Measurements from ENCODE around the gene ZFYVE28. TPM values are rescaled to one million over a fixed set of nuclear protein-coding genes. Genes with fewer than 3 reads are reported as not detected.

Gene ZFYVE28
- total and polyA plus RNA-seq, 2 donors (not counting 1 experiment from before 2014, with no cell fraction given): 5.8 to 12.1 TPM

DNA sequence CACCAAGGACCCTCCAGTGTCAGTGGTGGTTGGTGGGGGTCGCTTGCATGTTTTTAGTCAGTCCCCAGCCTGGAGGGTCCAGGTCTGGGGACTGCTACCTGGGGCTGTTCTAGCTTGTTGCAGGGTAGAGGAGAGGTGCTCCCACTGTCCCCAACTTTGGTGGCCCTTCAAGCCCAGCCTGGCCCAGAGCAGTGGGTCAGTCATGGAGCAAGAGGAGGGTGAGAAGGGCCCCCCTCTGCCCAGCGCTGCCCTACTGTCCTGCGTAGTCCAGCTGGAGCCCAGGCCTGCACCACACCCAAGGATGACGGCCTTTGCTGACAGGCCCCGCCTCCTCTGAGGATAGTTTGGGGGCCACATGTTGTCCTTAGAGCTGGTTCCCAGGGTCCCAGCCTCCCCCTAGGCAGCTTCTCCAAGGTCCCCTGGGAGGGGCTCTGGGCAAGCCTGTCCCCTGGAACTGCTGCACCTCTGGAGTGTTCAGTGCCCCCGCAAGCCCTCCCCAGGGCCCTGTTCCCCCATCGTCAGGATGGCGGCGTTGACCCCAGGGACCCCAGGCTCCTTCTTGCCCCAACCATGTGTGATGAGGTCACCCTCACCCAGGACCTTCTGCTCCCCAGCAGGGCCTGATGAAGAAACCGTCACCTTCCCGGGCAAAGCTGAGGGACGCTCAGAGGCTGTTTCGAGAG is 7.1 kb upstream of the ZFYVE28 start:
- no peak overlapping the region for H3K4me2 ChIP-seq (replicated peaks; ENCODE audit: low read depth, low read length, poor library complexity, severe bottlenecking)
- H3K4me3 ChIP-seq (ENCODE audit: control extremely low read depth in 1 of 5, extremely low read depth in 1 of 5, insufficient read depth in 1 of 5, low read depth in 2 of 5, low read length in 4 of 5): no peak overlapping the region
- H3K9ac ChIP-seq (ENCODE audit: low read length): no peak overlapping the region
- peaks cover 5 to 8% of the 10 kb centered on the region in 2 donors for H3K4me1 ChIP-seq (ENCODE audit: control insufficient read depth in 2 of 2, insufficient read depth in 2 of 2, low read length in 2 of 2)
- DNase-seq: no peak
- no peak overlapping the region for H3K27ac ChIP-seq (ENCODE audit: low read length in 2 of 2)
- 97% methylated on average over 13 of the region's 13 CpGs for WGBS (ENCODE audit: insufficient coverage)
- H3K36me3 ChIP-seq (replicated peaks in 1 of 2; ENCODE audit: control extremely low read depth in 1 of 2, control insufficient read depth in 1 of 2, extremely low read depth in 1 of 2, insufficient read depth in 2 of 2, low read length in 1 of 2): no peaks in the 10 kb centered on the region
- Mint-ChIP-seq H3K4me1 (peaks cover 10% of the 10 kb centered on the region), H3K4me3 (no peak overlapping the region), H3K9me3 (ENCODE audit: insufficient read depth) (no peaks in the 10 kb centered on the region), H3K27ac (no peak overlapping the region), H3K27me3 (peaks cover 21% of the 10 kb centered on the region)
- ATAC-seq (ENCODE audit: low read depth): no peak
- no peaks in the 10 kb centered on the region for H3K79me2 ChIP-seq (ENCODE audit: control insufficient read depth, insufficient read depth, low read length)
- H4K20me1 ChIP-seq (ENCODE audit: control insufficient read depth, insufficient read depth, low read length, poor library complexity, severe bottlenecking): no peaks in the 10 kb centered on the region
- ChIA-PET POLR2A (no interaction called here), CTCF (no interaction called here)
- TF ChIP-seq, protein P1, sequence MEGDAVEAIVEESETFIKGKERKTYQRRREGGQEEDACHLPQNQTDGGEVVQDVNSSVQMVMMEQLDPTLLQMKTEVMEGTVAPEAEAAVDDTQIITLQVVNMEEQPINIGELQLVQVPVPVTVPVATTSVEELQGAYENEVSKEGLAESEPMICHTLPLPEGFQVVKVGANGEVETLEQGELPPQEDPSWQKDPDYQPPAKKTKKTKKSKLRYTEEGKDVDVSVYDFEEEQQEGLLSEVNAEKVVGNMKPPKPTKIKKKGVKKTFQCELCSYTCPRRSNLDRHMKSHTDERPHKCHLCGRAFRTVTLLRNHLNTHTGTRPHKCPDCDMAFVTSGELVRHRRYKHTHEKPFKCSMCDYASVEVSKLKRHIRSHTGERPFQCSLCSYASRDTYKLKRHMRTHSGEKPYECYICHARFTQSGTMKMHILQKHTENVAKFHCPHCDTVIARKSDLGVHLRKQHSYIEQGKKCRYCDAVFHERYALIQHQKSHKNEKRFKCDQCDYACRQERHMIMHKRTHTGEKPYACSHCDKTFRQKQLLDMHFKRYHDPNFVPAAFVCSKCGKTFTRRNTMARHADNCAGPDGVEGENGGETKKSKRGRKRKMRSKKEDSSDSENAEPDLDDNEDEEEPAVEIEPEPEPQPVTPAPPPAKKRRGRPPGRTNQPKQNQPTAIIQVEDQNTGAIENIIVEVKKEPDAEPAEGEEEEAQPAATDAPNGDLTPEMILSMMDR (IDR thresholded peaks at IDR 0.05): no peak
- TF ChIP-seq EZH2 (IDR thresholded peaks at IDR 0.05; ENCODE audit: borderline replicate concordance, insufficient read depth, low read depth, low read length, poor library complexity, severe bottlenecking): no peak
- H3K9me3 ChIP-seq (ENCODE audit: control extremely low read depth in 1 of 3, control insufficient read depth in 2 of 3, insufficient read depth in 1 of 3, low read length in 2 of 3): peaks cover 0 to 3% (median 0%) of the 10 kb centered on the region in 3 donors
- intact Hi-C loops (cut with micrococcal nuclease): no loop called here
- peaks cover 0 to 19% (median 9%) of the 10 kb centered on the region in 4 experiments for H3K27me3 ChIP-seq (replicated peaks in 1 of 4; ENCODE audit: control extremely low read depth in 1 of 4, control insufficient read depth in 3 of 4, insufficient read depth in 4 of 4, low read length in 3 of 4)
- no peak overlapping the region for H2AFZ ChIP-seq (ENCODE audit: insufficient read depth, low read depth, low read length, poor library complexity, severe bottlenecking)

DNA sequence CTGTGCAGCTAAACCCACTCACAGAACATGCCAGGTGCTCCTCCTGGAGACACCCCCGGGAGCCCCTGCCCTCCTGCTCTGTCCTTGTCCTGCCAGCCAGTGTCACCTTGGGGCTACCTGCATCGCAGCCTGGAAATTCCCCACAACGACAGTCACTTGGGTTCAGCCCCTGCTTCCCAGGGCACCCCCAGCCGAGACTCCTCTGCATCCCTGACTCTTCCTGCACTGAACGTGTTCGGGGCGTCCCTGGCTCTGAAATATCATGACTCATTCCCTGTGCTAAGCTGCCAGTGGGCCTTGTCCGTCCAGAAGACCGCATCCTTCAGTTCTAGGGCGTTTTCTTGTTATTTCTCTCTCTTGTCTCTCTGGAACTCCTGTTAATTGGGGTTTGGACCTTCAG is 6.1 kb upstream of the ZFYVE28 start:
- no peak for DNase-seq
- H3K36me3 ChIP-seq (replicated peaks in 1 of 2; ENCODE audit: control extremely low read depth in 1 of 2, control insufficient read depth in 1 of 2, extremely low read depth in 1 of 2, insufficient read depth in 2 of 2, low read length in 1 of 2): no peaks in the 10 kb centered on the region
- H3K4me3 ChIP-seq (ENCODE audit: control extremely low read depth in 1 of 5, extremely low read depth in 1 of 5, insufficient read depth in 1 of 5, low read depth in 2 of 5, low read length in 4 of 5): no peak overlapping the region
- H3K4me1 Mint-ChIP-seq: peaks cover 16% of the 10 kb centered on the region
- H3K27ac ChIP-seq (ENCODE audit: low read length in 2 of 2): no peak overlapping the region
- ATAC-seq (ENCODE audit: low read depth): no peak
- no peaks in the 10 kb centered on the region for H3K9me3 Mint-ChIP-seq (ENCODE audit: insufficient read depth)
- WGBS (ENCODE audit: insufficient coverage): 74% methylated on average over 10 of the region's 10 CpGs
- ChIA-PET CTCF (interaction anchor here (0.7 kb wide), 1 partner anchor 129 kb away, joined by 3 read pairs; no protein-coding TSS in a partner anchor), POLR2A (no interaction called here)
- peaks cover 0 to 28% (median 14%) of the 10 kb centered on the region in 4 experiments for H3K27me3 ChIP-seq (replicated peaks in 1 of 4; ENCODE audit: control extremely low read depth in 1 of 4, control insufficient read depth in 3 of 4, insufficient read depth in 4 of 4, low read length in 3 of 4)
- H3K4me1 ChIP-seq (ENCODE audit: control insufficient read depth in 2 of 2, insufficient read depth in 2 of 2, low read length in 2 of 2): peaks cover 7 to 9% of the 10 kb centered on the region in 2 donors
- peaks cover 0 to 3% (median 0%) of the 10 kb centered on the region in 3 donors for H3K9me3 ChIP-seq (ENCODE audit: control extremely low read depth in 1 of 3, control insufficient read depth in 2 of 3, insufficient read depth in 1 of 3, low read length in 2 of 3)
- H3K27me3 Mint-ChIP-seq: peaks cover 29% of the 10 kb centered on the region
- intact Hi-C loops (cut with micrococcal nuclease): no loop called here
- H3K27ac Mint-ChIP-seq: no peak overlapping the region
- no peak overlapping the region for H3K9ac ChIP-seq (ENCODE audit: low read length)
- H3K79me2 ChIP-seq (ENCODE audit: control insufficient read depth, insufficient read depth, low read length): no peaks in the 10 kb centered on the region
- no peak overlapping the region for H2AFZ ChIP-seq (ENCODE audit: insufficient read depth, low read depth, low read length, poor library complexity, severe bottlenecking)
- TF ChIP-seq, protein P1 (IDR thresholded peaks at IDR 0.05): no peak
- TF ChIP-seq EZH2 (IDR thresholded peaks at IDR 0.05; ENCODE audit: borderline replicate concordance, insufficient read depth, low read depth, low read length, poor library complexity, severe bottlenecking): no peak
- H4K20me1 ChIP-seq (ENCODE audit: control insufficient read depth, insufficient read depth, low read length, poor library complexity, severe bottlenecking): no peaks in the 10 kb centered on the region
- H3K4me2 ChIP-seq (replicated peaks; ENCODE audit: low read depth, low read length, poor library complexity, severe bottlenecking): no peak overlapping the region
- no peak overlapping the region for H3K4me3 Mint-ChIP-seq

All from B cell (primary cell).